ENCODE results near the gene MTHFD2L.

MTHFD2L gene

DNA sequence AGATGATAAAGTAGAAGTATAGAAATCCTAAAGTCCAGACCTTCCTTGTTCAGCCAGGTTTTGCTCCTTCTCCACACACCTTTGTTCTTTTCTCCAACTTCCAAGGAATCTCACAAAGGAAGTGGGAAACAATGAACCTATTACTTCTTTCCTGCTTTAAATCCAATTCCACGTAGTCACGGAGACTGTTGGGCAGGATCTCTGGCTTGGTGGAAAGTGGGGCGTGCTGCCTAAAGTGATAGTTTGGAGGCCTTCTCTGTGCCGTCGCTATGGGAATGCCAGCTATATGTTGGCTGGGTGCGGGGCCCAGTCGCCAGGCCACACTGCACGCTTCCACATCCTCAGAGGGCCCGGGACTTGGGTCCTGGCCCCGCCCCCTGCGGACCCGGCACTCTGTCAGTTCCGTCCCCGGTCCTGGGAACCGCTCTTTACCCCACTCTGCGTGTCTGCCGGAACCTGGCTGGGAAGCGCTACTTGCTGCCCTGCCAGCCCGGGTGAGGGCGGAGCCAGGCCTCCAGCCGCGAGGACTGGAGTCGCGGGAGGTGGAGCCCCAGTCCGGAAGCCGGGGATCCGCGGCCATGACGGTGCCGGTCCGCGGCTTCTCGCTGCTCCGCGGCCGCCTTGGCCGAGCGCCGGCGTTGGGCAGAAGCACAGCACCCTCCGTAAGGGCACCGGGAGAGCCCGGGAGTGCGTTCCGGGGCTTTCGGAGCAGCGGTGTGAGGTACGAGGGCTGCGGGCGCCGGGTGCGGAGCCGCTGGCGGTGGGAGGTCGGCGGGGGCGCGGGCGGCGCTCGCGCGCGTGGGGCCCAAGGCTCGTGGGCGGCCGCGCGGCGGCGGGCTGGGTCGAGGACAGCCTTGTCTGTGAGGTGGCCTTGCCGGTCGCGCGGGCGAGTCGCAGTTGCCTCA is at the start of gene MTHFD2L:
Gene MTHFD2L (plus strand): TSS at position 558 of the 905 bp plus-strand sequence. CDS start 21 bp downstream, at position 579.
- Mint-ChIP-seq H3K9me3 (no peaks in the 10 kb centered on the region), H3K36me3 (ENCODE audit: low read depth) (peaks cover 15% of the 10 kb centered on the region), H3K27ac (peak within 1 kb of the TSS; percentile 95 to 99 (median 99)), H3K4me1 (peaks cover 42% of the 10 kb centered on the region), H3K27me3 (ENCODE audit: low read depth) (no peaks in the 10 kb centered on the region), H3K4me3 (peak within 1 kb of the TSS; percentile 86 to 93 (median 91))
- TF ChIP-seq, protein P1, sequence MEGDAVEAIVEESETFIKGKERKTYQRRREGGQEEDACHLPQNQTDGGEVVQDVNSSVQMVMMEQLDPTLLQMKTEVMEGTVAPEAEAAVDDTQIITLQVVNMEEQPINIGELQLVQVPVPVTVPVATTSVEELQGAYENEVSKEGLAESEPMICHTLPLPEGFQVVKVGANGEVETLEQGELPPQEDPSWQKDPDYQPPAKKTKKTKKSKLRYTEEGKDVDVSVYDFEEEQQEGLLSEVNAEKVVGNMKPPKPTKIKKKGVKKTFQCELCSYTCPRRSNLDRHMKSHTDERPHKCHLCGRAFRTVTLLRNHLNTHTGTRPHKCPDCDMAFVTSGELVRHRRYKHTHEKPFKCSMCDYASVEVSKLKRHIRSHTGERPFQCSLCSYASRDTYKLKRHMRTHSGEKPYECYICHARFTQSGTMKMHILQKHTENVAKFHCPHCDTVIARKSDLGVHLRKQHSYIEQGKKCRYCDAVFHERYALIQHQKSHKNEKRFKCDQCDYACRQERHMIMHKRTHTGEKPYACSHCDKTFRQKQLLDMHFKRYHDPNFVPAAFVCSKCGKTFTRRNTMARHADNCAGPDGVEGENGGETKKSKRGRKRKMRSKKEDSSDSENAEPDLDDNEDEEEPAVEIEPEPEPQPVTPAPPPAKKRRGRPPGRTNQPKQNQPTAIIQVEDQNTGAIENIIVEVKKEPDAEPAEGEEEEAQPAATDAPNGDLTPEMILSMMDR (IDR thresholded peaks at IDR 0.05; ENCODE audit: unreplicated experiment in 3 of 3) = no peak

DNA sequence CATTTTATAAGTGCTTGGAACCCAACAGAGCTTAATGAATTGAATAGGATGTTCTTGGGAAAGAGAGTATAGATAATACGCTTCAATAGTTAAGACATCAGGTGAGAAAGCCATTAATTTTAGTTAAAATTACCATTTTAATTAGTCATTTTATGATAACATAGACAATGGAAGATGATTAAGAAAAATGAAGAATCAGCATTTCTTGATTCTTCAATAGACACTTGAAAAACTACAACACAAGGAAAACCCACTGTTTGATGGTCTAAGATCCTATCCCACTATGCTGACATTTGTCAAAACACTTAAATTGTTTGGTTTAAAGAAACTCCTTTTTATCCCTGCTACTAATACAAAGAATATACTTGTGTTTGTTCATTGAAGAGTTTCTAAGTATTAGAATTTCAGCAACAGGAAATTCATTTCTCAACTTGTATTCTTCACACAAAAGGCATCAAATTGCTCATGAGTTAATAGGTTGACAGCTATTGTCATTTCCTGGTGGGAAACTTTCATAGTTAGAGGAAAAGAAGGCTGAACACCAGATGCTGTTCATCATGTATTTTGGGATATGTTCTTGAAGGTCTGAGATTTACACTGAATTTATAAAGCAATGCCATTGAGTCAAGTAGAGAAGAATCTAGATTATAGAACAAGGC is 49.3 kb upstream of the MTHFD2L start:
- TF ChIP-seq, protein P1 (IDR thresholded peaks at IDR 0.05; ENCODE audit: unreplicated experiment in 3 of 3) = no peak
- Mint-ChIP-seq H3K4me3 (no peak overlapping the region), H3K27ac (peak overlapping the region; percentile 55 to 94 (median 63)), H3K36me3 (ENCODE audit: low read depth) (no peaks in the 10 kb centered on the region), H3K9me3 (no peaks in the 10 kb centered on the region), H3K27me3 (ENCODE audit: low read depth) (no peaks in the 10 kb centered on the region), H3K4me1 (peaks cover 26% of the 10 kb centered on the region)

DNA sequence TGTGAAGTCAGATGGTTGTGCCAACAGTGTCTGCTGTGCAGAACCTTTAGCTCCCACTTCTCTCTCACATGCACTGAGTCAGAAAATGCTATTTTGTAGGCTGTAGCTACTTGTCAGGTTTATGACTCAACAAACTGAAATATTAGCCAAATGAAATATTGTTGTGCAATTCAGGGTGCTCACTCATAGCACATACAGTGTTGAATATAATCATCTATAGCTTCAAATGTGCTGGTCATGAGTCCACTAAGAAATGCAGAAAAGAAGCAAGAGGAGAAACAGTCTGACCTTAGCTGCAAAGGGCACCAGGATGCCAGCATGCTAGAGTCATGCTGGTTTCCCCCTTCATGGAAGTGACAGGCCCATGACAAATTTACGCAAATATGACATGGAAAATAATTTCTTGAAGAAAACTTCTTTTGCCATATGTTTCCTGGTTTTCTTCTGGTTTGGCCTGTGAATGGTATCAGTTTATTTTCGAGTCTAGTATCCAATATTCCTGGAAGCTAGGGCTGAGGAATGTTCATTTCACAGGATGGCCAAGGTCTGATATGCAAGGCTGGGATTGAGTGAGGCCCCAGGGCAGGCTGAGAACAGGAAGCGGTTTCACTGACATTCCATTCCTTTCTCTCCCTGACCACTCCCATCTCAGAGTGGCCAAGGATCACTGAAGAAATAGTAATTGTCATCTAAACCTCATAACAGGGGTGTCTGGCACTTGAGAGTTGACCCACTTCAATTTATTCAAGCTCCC is 48.6 kb upstream of the MTHFD2L start:
- no peaks in the 10 kb centered on the region for H3K27me3 Mint-ChIP-seq (ENCODE audit: low read depth)
- no peak overlapping the region for H3K4me3 Mint-ChIP-seq
- peak overlapping the region; percentile 63 to 96 (median 94) for H3K27ac Mint-ChIP-seq
- no peaks in the 10 kb centered on the region for H3K9me3 Mint-ChIP-seq
- TF ChIP-seq, protein P1 (IDR thresholded peaks at IDR 0.05; ENCODE audit: unreplicated experiment in 3 of 3) = no peak
- no peaks in the 10 kb centered on the region for H3K36me3 Mint-ChIP-seq (ENCODE audit: low read depth)
- peaks cover 26% of the 10 kb centered on the region for H3K4me1 Mint-ChIP-seq

DNA sequence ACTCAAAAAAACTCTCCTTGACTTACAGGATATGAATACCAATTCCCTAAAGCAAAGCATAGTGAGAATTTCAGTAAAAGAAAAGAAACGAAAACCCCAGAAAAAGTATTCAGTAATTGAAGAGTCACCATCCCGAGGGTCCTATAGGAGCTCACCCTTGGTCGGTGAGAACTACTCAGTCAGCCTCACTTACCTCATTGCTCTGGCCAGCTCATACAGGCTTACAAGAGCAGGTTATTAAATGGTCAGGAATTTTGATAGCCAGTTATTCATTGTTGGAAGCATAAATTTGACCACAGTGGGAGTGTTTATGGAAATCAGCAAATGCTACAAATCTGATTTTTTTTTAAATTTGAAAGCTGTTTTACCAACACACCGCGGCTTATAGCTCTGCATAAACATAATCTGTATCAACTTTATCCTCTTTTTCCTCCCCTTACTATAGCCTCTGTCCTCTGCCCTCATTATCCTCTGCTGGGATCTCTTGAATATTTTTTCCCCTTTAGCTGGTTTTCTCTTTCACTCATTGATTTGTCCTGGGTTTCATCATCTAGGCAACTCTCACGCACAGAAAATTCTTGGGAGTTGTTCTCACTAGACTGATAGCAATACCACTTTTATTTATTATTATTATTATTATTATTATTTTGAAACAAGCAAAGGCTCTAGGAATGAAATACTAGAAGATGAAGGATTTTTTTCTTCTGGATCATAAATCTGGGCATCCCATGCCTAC is 47.9 kb upstream of the MTHFD2L start:
- H3K27ac Mint-ChIP-seq = peak overlapping the region; percentile 63 to 96 (median 94)
- H3K27me3 Mint-ChIP-seq (ENCODE audit: low read depth) = no peaks in the 10 kb centered on the region
- H3K9me3 Mint-ChIP-seq = no peaks in the 10 kb centered on the region
- no peaks in the 10 kb centered on the region for H3K36me3 Mint-ChIP-seq (ENCODE audit: low read depth)
- TF ChIP-seq, protein P1 (IDR thresholded peaks at IDR 0.05; ENCODE audit: unreplicated experiment in 3 of 3) = no peak
- no peak overlapping the region for H3K4me3 Mint-ChIP-seq
- H3K4me1 Mint-ChIP-seq = peaks cover 26% of the 10 kb centered on the region

DNA sequence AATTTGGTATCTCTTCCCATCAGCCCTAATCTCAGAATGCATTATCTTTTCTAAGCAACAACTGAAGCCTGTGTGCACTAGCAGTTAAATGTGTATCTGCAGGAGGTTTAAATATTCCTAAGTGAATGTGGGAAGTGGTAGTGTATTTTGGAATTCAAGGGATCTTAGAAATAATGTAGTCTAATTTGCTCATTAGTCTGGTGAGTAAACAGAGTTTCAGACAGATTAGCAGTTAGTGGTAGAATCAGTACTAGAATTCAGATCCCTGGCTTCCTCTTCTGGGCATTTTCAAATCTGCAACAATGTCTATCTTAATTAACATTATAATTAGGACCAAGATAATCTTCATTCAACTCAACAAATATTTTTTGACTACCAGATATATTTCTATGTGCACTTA is 47.2 kb upstream of the MTHFD2L start:
- Mint-ChIP-seq H3K27ac (peak overlapping the region in 1 of 3 experiments; percentile 94), H3K4me1 (peaks cover 24% of the 10 kb centered on the region), H3K27me3 (ENCODE audit: low read depth) (no peaks in the 10 kb centered on the region), H3K36me3 (ENCODE audit: low read depth) (no peaks in the 10 kb centered on the region), H3K4me3 (no peak overlapping the region), H3K9me3 (no peaks in the 10 kb centered on the region)
- TF ChIP-seq, protein P1 (IDR thresholded peaks at IDR 0.05; ENCODE audit: unreplicated experiment in 3 of 3) = no peak
